HepG2 (cell line): ENCODE data around the gene MAP2K1. TPM values are rescaled to one million over a fixed set of nuclear protein-coding genes. Genes with fewer than 3 reads are reported as not detected.

ENCODE experiments used
- ATAC-seq: fragments of 200-7000 bp; cut with Tn5 transposase; 3 replicates; pipeline ENCODE4 v1.9.1; 2020; ENCODE audit warnings: mild to moderate bottlenecking, moderate library complexity
- BruUV-seq: library from RNA; stranded (reverse); fragments of 400-500 nt; replicated peaks from 2 replicates; lab custom pipeline; 2021; lab: Mats Ljungman, UMichigan
- CTCF ChIA-PET: fragments of 300-600 bp; formaldehyde crosslinking; extraction: SDS; loops from one replicate; lab custom pipeline; 2021; ENCODE audit warnings: low total read pairs, inconsistent platforms, low intra/inter-chr PET ratio; lab: Yijun Ruan, JAX
- POLR2A ChIA-PET: fragments of 350-600 bp; sonication (Branson Sonifier 250); formaldehyde crosslinking; loops from one replicate; lab custom pipeline; 2020; ENCODE audit warnings: antibody characterized with exemption, inconsistent platforms; lab: Yijun Ruan, JAX
- DNase-seq: peaks from one replicate; pipeline ENCODE4 v3.0.0-alpha.2; 2015; ENCODE audit warnings: low spot score
- FAIRE-seq: peaks from 3 replicates; lab custom pipeline; 2011; peaks lifted over from hg19 to GRCh38; lab: Jason Lieb, UNC
- H2AFZ ChIP-seq: one replicate; pipeline ENCODE4 v1.6.1; 2011; ENCODE audit warnings: low read length, inconsistent platforms
- H3K27ac ChIP-seq: fragments of 300-600 bp; 3 replicates; pipeline ENCODE4 v1.8.0; 2011; ENCODE audit warnings: mixed run types, mild to moderate bottlenecking, mixed read lengths, low read length, inconsistent platforms; ENCODE audit not compliant: insufficient read depth; ENCODE audit errors: extremely low read length
- H3K27me3 ChIP-seq, 2 experiments: fragments of 200-600 bp in 1 of 2; 2 replicates in 1 of 2; 3 replicates in 1 of 2; pipeline versions ENCODE4 v1.6.0 to v1.8.0; 2011; ENCODE audit warnings: low read length in 2 of 2, mild to moderate bottlenecking in 2 of 2, moderate library complexity in 2 of 2, inconsistent platforms in 1 of 2; ENCODE audit not compliant: insufficient read depth in 2 of 2, control insufficient read depth in 1 of 2
- H3K36me3 ChIP-seq, 2 experiments: fragments of 200-600 bp in 1 of 2; replicated peaks in 1 of 2; 2 replicates in 1 of 2; 3 replicates in 1 of 2; pipeline versions ENCODE4 v1.5.1 to v1.8.0; 2011; ENCODE audit warnings: low read length in 2 of 2, inconsistent platforms in 1 of 2; ENCODE audit not compliant: insufficient read depth in 2 of 2, control insufficient read depth in 1 of 2
- H3K4me1 ChIP-seq: 2 replicates; pipeline ENCODE4 v1.5.1; 2012; ENCODE audit warnings: low read length, inconsistent platforms; ENCODE audit not compliant: insufficient read depth
- H3K4me2 ChIP-seq: 2 replicates; pipeline ENCODE4 v1.6.0; 2011; ENCODE audit warnings: low read depth, low read length, inconsistent platforms
- H3K4me3 ChIP-seq, 3 experiments: fragments of 200-600 bp in 1 of 3; sonication (generic), shearing (Covaris generic) in 1 of 3; replicated peaks in 1 of 3; 2 replicates each; pipeline ENCODE4 v1.5.1; 2011 to 2016; ENCODE audit warnings: low read length in 3 of 3, inconsistent platforms in 2 of 3, low read depth in 2 of 3, mild to moderate bottlenecking in 2 of 3, control low read depth in 1 of 3, mixed read lengths in 1 of 3; ENCODE audit not compliant: insufficient read depth in 1 of 3
- H3K79me2 ChIP-seq: one replicate; pipeline ENCODE4 v1.6.1; 2011; ENCODE audit warnings: low read length, inconsistent platforms; ENCODE audit not compliant: insufficient read depth
- H3K9ac ChIP-seq: 2 replicates; pipeline ENCODE4 v1.6.0; 2011; ENCODE audit warnings: mild to moderate bottlenecking, low read depth, low read length, inconsistent platforms; ENCODE audit not compliant: insufficient read depth
- H3K9me3 ChIP-seq: 2 replicates; pipeline ENCODE4 v1.5.1; 2012; ENCODE audit warnings: mild to moderate bottlenecking, low read length
- H4K20me1 ChIP-seq: 2 replicates; pipeline ENCODE4 v1.6.0; 2011; ENCODE audit warnings: inconsistent platforms, mild to moderate bottlenecking, low read length, moderate library complexity; ENCODE audit not compliant: insufficient read depth
- ERF ChIP-seq: IDR thresholded peaks from 2 replicates; pipeline ENCODE4 v1.6.1; 2018; ENCODE audit warnings: missing biosample characterization, missing genetic modification reagents
- MIER3 ChIP-seq: IDR thresholded peaks from 2 replicates; pipeline ENCODE4 v1.6.1; 2016; ENCODE audit warnings: missing compliant biosample characterization, borderline replicate concordance
- NFIB ChIP-seq: sonication (generic); formaldehyde crosslinking; IDR thresholded peaks from 2 replicates; pipeline ENCODE4 v1.9.0; 2021; ENCODE audit warnings: missing genetic modification reagents, mild to moderate bottlenecking, borderline replicate concordance
- SIX1 ChIP-seq: sonication (generic); formaldehyde crosslinking; IDR thresholded peaks from 2 replicates; pipeline ENCODE4 v1.4.0; 2020; ENCODE audit warnings: missing genetic modification reagents, borderline replicate concordance
- TRIM22 ChIP-seq: fragments of 450-650 bp; IDR thresholded peaks from 2 replicates; pipeline ENCODE4 v1.6.1; 2017
- ZNF276 ChIP-seq: sonication (generic); formaldehyde crosslinking; IDR thresholded peaks from 2 replicates; pipeline ENCODE4 v1.4.0; 2020; ENCODE audit warnings: mild to moderate bottlenecking, low read depth, missing genetic modification reagents
- ZNF567 ChIP-seq: sonication (generic); formaldehyde crosslinking; IDR thresholded peaks from 2 replicates; pipeline ENCODE4 v1.8.1; 2023; ENCODE audit warnings: mild to moderate bottlenecking, missing genetic modification reagents, borderline replicate concordance
- ZNF709 ChIP-seq: sonication (generic); formaldehyde crosslinking; IDR thresholded peaks from 2 replicates; pipeline ENCODE4 v1.5.0; 2020; ENCODE audit warnings: mild to moderate bottlenecking, missing genetic modification reagents
- WGBS: methylation state at CpG from one replicate; pipeline ENCODE4 v1.1.6; 2017; ENCODE audit warnings: low lambda C conversion rate; 5-methylcytosine and 5-hydroxymethylcytosine counted together
- in situ Hi-C: cut with HindIII; loops from 2 replicates; pipeline ENCODE4 v1.10.0; 2017; ENCODE audit warnings: low pct_unique_long_range_greater_than_20kb; ENCODE audit not compliant: extremely low pct_ligation_motif_present
- intact Hi-C: fragments of 100-400 bp; cut with micrococcal nuclease; formaldehyde crosslinking; loops from one replicate; pipeline ENCODE4 v1.10.0; 2022; ENCODE audit not compliant: unreplicated experiment
- polyA plus RNA-seq, 8 experiments: library from polyadenylated mRNA; depleted of rRNA in 3 of 8; stranded (reverse) in 7 of 8; unstranded in 1 of 8; fragments of >200 nt; fragmentation: Illumina TruSeq in 4 of 8; extraction: Trizol in 4 of 8; gene quantifications; 2 replicates each; pipeline versions ENCODE4 v1.2.1 to v1.2.3, GENCODE V29; 2011 to 2016; ENCODE audit warnings: low read depth in 4 of 8, missing spikeins in 1 of 8, mixed read lengths in 1 of 8; ENCODE audit not compliant: insufficient read depth in 1 of 8
- total RNA-seq, 5 experiments: library from RNA; depleted of rRNA; stranded (reverse); fragments of >200 nt; fragmentation: Illumina TruSeq; extraction: Trizol; gene quantifications; 2 replicates each; pipeline ENCODE4 v1.2.3, GENCODE V29; 2016; ENCODE audit warnings: low read depth in 1 of 5

The MAP2K1 gene
- total and polyA plus RNA-seq, 2 of the 13 experiments (the other 11 are each of a cell fraction or from before 2014, with no cell fraction given): 24.1 to 49.2 TPM

- WGBS: 97% methylated on average over 4 of the region's 4 CpGs
- Histone ChIP-seq H3K9ac (no peak overlapping the region), H3K4me3 (no peak overlapping the region), H3K4me2 (no peak overlapping the region), H2AFZ (no peak overlapping the region), H3K27ac (no peak overlapping the region), H3K27me3 (no peaks in the 10 kb centered on the region), H3K79me2 (no peaks in the 10 kb centered on the region), H3K4me1 (peaks cover 15% of the 10 kb centered on the region), H3K9me3 (no peaks in the 10 kb centered on the region), H3K36me3 (peaks cover 5 to 7% of the 10 kb centered on the region in 2 experiments; a peak in 3 of 5 replicates), H4K20me1 (no peaks in the 10 kb centered on the region)
- BruUV-seq: no TSS peak
- intact Hi-C loops: no loop called here
- no peak for TF ChIP-seq ERF (CRISPR knock-in tag)
- FAIRE-seq (no peak), ATAC-seq (no peak), DNase-seq (no peak)
- CTCF ChIA-PET: no interaction called here
- POLR2A ChIA-PET: no interaction called here
- in situ Hi-C loops: loop anchor here (25.0 kb wide), 1 partner anchor 89 kb away; the partner anchor contains the start of gene MAP2K1
Observed at GRCh38 chr15:66476535-66476934, 89.8 kb downstream of the MAP2K1 start.

GRCh38 chr15:66477011-66477410, 90.3 kb downstream of the MAP2K1 start:
- peaks cover 7 to 12% of the 10 kb centered on the region in 2 experiments; a peak in 4 of 5 replicates for H3K36me3 ChIP-seq
- FAIRE-seq (no peak), ATAC-seq (no peak), DNase-seq (no peak)
- intact Hi-C loops: no loop called here
- no peaks in the 10 kb centered on the region for H3K9me3 ChIP-seq
- BruUV-seq: no TSS peak
- H2AFZ ChIP-seq: no peak overlapping the region
- H3K4me1 ChIP-seq: peaks cover 12% of the 10 kb centered on the region
- H3K9ac ChIP-seq: no peak overlapping the region
- no peak for TF ChIP-seq ZNF567
- TF ChIP-seq TRIM22: no peak
- no peak for TF ChIP-seq NFIB (CRISPR knock-in tag)
- TF ChIP-seq ZNF276 (CRISPR knock-in tag): no peak
- TF ChIP-seq SIX1: no peak
- no peak for TF ChIP-seq ZNF709 (CRISPR knock-in tag)
- TF ChIP-seq MIER3 (CRISPR knock-in tag): no peak
- ChIA-PET POLR2A (no interaction called here), CTCF (no interaction called here)
- no peak overlapping the region for H3K4me2 ChIP-seq
- in situ Hi-C loops: loop anchor here (25.0 kb wide), 1 partner anchor 90 kb away; the partner anchor contains the start of gene MAP2K1
- no peak overlapping the region for H3K4me3 ChIP-seq
- no peaks in the 10 kb centered on the region for H3K79me2 ChIP-seq
- WGBS: 94% methylated on average over 2 of the region's 2 CpGs
- no peaks in the 10 kb centered on the region for H4K20me1 ChIP-seq
- H3K27me3 ChIP-seq: no peaks in the 10 kb centered on the region
- H3K27ac ChIP-seq: no peak overlapping the region
